AG04450 (cell line): Measurements from ENCODE around the gene PLXNB1. TPM values are rescaled to one million over a fixed set of nuclear protein-coding genes. Genes with fewer than 3 reads are reported as not detected.

ENCODE experiments used
- CTCF ChIA-PET: fragments of 300-600, 350-600 bp; formaldehyde crosslinking; extraction: SDS; loops from one replicate; lab custom pipeline; 2022; ENCODE audit warnings: antibody characterized with exemption, inconsistent platforms; lab: Charles Lee
- POLR2A ChIA-PET: fragments of 350-600 bp; formaldehyde crosslinking; extraction: SDS; loops from one replicate; lab custom pipeline; 2021; ENCODE audit warnings: antibody characterized with exemption, inconsistent platforms; lab: Yijun Ruan, JAX
- DNase-seq: peaks from one replicate; pipeline ENCODE4 v3.0.0-alpha.2; 2011; ENCODE audit warnings: low read depth, low spot score
- H3K27ac ChIP-seq: one replicate; pipeline ENCODE4 v1.5.1; 2012; ENCODE audit warnings: low read depth, low read length, control low read depth
- H3K27me3 ChIP-seq: one replicate; pipeline ENCODE4 v1.6.0; 2012; ENCODE audit warnings: low read length; ENCODE audit not compliant: control insufficient read depth, insufficient read depth
- H3K4me3 ChIP-seq: 2 replicates; pipeline ENCODE4 v1.5.1; 2011; ENCODE audit warnings: mild to moderate bottlenecking, low read depth, low read length, control low read depth
- H3K9me3 ChIP-seq: 2 replicates; pipeline ENCODE4 v1.5.1; 2012; ENCODE audit warnings: low read length; ENCODE audit not compliant: control insufficient read depth, insufficient read depth
- polyA plus RNA-seq: library from polyadenylated mRNA; depleted of rRNA; stranded (reverse); fragments of >200 nt; gene quantifications from 2 replicates; pipeline ENCODE4 v1.2.3, GENCODE V29; 2011
- TF ChIP-seq, protein P1 (sequence below): IDR thresholded peaks from 2 replicates; pipeline ENCODE4 v1.5.1; 2011; ENCODE audit warnings: low read depth, low read length, control low read depth, inconsistent platforms

Gene PLXNB1
- polyA plus RNA-seq, 1 experiment: 13.4 TPM

DNA sequence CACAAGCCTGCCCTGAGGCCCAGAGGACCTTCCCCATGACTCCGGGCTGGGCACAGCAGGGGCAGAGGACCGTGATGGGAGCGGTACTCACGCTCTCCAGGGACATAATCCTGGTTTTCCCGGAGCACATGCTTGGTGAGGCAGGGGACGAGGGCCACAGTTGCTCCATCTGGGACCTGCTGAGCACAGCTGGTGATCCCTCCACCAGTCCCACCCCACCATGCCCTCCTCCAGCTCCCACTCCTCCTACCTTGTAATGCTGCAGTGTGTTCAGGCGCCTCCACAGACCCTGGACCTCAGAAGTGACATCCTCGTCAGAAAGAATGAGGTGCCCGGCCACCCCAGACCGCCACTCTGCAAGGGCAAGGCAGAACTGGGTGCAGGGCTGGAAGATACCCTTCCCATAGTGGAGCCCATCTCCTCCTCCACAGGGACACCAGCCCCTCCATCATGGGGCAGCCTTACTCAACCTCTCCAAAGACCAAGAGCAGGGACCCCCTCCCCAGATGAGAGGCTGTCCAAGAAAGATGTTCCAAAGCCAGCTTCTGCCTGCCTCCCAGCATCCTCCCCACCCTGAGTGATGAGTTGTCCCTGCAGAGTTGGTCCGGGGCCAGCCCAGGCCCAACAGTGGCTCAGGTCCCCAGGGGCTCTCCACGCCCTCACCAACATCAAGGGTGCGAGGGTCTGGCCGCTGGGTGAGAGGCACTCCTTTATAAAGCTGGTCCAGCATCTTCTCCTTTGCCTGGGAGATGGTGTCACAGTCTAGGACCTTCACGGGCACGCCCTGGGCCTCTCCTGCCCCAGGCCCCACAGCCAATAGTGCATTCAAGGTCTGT is 19.5 kb downstream of the PLXNB1 start:
- H3K27me3 ChIP-seq: no peaks in the 10 kb centered on the region
- no peak overlapping the region for H3K4me3 ChIP-seq
- TF ChIP-seq, protein P1, sequence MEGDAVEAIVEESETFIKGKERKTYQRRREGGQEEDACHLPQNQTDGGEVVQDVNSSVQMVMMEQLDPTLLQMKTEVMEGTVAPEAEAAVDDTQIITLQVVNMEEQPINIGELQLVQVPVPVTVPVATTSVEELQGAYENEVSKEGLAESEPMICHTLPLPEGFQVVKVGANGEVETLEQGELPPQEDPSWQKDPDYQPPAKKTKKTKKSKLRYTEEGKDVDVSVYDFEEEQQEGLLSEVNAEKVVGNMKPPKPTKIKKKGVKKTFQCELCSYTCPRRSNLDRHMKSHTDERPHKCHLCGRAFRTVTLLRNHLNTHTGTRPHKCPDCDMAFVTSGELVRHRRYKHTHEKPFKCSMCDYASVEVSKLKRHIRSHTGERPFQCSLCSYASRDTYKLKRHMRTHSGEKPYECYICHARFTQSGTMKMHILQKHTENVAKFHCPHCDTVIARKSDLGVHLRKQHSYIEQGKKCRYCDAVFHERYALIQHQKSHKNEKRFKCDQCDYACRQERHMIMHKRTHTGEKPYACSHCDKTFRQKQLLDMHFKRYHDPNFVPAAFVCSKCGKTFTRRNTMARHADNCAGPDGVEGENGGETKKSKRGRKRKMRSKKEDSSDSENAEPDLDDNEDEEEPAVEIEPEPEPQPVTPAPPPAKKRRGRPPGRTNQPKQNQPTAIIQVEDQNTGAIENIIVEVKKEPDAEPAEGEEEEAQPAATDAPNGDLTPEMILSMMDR: no peak
- H3K27ac ChIP-seq: no peak overlapping the region
- POLR2A ChIA-PET: no interaction called here
- DNase-seq: no peak
- no peaks in the 10 kb centered on the region; the same call in 1 of the 2 replicates for H3K9me3 ChIP-seq
- CTCF ChIA-PET: interaction anchor here (1.6 to 5.5 kb wide), 2 partner anchors 10 to 26 kb away, joined by 4 to 38 read pairs; no protein-coding TSS in a partner anchor

DNA sequence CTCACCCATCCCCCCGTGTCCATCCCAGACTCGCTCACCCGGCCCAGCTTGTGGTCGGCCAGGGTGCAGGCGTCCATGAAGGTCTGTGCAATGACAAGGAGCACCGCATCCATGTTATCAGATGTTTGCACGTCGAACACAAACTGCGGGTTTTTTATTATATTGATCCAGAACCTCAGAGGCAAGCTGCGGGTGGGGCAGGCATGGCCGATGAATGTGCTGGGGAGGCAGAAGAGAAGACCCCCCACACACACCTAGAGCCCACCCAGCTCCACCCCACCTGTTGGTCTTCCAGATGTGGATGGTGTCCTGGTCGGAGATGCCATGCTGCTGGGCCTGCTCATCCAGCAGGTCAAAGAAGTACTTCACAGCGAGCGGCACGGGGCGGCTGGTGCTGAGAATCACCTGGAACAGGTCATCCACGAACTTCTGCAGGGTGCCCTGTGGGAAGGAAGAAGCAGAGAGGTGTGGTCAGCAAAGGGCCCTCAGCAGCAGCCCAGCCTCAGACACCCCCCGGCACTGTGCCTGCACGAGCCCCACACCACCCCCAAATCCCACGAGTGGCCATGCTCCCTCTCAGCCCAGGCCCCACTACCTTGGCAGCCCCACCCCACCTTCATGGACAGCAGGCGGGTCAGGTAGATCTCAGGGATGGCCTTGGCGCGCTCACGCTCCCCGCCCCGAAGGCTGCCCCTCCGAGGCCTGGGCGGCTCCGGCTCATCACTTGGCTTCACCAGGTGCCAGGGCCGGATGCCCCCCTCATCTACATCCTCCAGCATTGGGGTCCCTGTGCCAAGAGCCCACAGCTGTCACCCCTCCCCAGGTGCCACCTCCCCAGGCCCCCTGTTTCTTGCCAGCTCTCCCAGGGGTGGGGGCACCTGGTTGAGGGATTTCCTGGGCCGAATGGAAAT is 20.3 kb downstream of the PLXNB1 start:
- Histone ChIP-seq H3K9me3 (no peaks in the 10 kb centered on the region; the same call in 1 of the 2 replicates), H3K27me3 (no peaks in the 10 kb centered on the region), H3K27ac (no peak overlapping the region), H3K4me3 (no peak overlapping the region)
- no peak for DNase-seq
- TF ChIP-seq, protein P1: no peak
- CTCF ChIA-PET: interaction anchor here (0.8 to 5.5 kb wide), 3 partner anchors 9 to 27 kb away, joined by 3 to 38 read pairs (median 4); no protein-coding TSS in a partner anchor
- POLR2A ChIA-PET: no interaction called here

DNA sequence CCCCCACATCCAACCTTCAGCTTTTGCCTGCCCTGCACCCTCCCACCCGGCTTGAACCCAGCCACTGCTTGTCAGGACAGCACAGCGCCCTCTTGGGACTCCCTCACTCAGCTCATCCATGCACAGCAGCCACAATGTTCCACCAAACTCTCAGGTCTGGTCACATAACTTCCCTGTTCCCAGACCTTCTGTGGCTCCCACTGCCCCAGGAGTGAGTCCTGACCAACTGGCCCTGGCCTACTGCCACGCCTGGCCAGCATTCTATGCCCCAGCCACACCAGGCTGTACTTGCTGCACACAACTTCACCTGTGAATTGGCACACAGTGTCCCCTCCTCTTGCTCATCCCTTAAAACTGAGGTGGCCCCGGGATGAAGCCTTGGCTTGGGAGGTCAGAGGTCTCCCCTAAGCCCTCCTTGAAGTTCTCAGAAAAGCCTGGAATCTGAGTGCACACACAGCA is 21.0 kb downstream of the PLXNB1 start:
- TF ChIP-seq, protein P1: no peak
- no peaks in the 10 kb centered on the region for H3K27me3 ChIP-seq
- no peak overlapping the region for H3K4me3 ChIP-seq
- ChIA-PET POLR2A (no interaction called here), CTCF (interaction anchor here (0.8 to 5.5 kb wide), 2 partner anchors 9 to 27 kb away, joined by 3 to 38 read pairs; no protein-coding TSS in a partner anchor)
- no peaks in the 10 kb centered on the region; the same call in 1 of the 2 replicates for H3K9me3 ChIP-seq
- no peak overlapping the region for H3K27ac ChIP-seq
- DNase-seq: no peak

DNA sequence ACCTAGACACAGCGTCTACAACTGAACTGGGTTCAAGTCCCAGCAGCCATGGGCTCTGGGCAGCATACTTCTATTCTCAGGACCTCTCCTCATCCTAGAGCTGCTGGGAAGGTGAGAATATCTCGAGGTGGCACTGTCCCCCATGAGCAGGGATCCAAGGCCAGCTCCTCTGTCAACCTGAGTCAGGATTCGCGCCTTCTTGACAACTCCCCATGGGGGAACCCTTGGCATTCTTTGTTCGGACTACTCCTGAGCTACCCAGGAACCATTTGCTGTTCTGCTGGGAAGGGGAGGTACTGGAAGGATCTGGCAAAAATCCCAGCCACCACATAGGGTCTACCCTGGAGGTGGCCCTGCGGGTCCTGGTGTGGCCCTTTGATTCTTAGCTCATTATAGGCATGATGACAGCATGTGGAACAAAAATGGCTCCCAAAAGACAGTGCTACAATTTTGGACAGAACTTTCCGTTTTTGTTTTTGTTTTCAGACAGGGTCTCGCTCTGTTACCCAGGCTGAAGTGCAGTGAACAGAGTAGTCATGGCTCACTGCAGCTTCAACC is 22.3 kb downstream of the PLXNB1 start:
- no peak overlapping the region for H3K27ac ChIP-seq
- TF ChIP-seq, protein P1: no peak
- no peak overlapping the region for H3K4me3 ChIP-seq
- no peak for DNase-seq
- no peaks in the 10 kb centered on the region; the same call in 1 of the 2 replicates for H3K9me3 ChIP-seq
- H3K27me3 ChIP-seq: no peaks in the 10 kb centered on the region
- ChIA-PET POLR2A (no interaction called here), CTCF (interaction anchor here (5.5 kb wide), 1 partner anchor 29 kb away, joined by 38 read pairs; no protein-coding TSS in a partner anchor)
